ENCODE measurements around the gene ZG16.

The ZG16 gene

DNA sequence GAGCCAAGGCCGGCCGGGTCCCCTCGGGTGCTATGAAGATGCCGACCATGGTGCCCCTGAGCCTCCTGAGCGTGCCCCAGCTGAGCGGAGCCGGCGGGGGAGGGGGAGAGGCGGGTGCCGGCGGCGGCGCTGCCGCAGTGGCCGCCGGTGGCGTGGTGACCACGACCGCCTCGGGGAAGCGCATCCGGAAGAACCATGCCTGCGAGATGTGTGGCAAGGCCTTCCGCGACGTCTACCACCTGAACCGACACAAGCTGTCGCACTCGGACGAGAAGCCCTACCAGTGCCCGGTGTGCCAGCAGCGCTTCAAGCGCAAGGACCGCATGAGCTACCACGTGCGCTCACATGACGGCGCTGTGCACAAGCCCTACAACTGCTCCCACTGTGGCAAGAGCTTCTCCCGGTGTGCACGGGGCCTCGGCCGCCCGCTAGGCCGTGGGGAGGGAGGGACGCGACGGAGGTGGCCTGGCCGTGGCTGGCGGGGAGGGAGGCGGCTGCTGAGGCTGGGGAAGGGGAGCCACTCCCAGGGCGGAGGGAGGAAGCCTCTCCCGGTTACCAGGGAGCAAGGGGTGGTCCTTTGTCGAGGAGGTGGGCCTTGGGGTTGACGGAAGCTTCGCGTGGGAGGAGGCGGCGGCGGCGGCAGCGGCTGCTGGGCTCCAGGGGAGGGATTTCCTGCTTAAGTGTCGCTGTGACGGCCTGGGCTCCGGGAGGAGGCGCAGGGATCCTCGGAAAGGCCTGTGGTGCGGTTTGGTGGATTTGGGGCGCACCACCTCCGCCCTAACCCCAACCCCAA, 29.6 kb downstream of the ZG16 start:
- peak in 52 of 56 donors; percentile 42 to 96 (median 84) for DNase-seq

- no peak for DNase-seq
Measured at GRCh38 chr16:29808219-29808900, 30.3 kb downstream of the ZG16 start.

DNA sequence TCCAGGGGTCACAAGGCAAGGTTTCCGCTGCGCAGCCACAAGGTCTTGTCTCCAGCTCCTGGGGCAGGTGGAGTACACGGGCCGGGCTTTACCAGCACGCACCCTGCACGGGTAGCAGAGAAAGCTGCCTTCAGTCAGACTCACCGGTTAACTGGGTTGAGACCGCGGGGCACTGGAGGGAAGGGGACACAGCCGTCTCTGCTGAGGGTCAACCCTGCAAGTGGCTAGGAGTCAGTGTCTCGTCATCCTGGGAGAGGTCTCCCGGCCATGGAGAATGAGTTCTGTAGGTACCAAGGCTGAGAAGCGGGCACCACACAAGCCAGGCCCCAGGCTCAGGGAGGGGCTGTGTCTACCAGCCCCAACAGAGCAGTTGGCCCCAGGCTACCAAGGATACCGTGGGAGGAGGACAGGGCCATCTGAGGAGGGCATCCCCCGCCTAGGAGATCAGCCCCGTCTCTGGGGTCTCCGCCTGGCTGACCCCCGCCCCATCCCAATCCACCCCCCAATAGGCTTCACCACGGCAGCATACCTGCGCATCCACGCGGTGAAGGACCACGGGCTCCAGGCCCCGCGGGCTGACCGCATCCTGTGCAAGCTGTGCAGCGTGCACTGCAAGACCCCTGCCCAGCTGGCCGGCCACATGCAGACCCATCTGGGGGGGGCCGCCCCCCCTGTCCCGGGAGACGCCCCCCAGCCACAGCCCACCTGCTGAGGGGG, 31.1 kb downstream of the ZG16 start:
- DNase-seq: no peak

- DNase-seq: peak in 1 of 56 donors; percentile 17
Measured at GRCh38 chr16:29809850-29810698, 32.0 kb downstream of the ZG16 start.

- DNase-seq: no peak
Measured at GRCh38 chr16:29810699-29811169, 32.7 kb downstream of the ZG16 start.

DNA sequence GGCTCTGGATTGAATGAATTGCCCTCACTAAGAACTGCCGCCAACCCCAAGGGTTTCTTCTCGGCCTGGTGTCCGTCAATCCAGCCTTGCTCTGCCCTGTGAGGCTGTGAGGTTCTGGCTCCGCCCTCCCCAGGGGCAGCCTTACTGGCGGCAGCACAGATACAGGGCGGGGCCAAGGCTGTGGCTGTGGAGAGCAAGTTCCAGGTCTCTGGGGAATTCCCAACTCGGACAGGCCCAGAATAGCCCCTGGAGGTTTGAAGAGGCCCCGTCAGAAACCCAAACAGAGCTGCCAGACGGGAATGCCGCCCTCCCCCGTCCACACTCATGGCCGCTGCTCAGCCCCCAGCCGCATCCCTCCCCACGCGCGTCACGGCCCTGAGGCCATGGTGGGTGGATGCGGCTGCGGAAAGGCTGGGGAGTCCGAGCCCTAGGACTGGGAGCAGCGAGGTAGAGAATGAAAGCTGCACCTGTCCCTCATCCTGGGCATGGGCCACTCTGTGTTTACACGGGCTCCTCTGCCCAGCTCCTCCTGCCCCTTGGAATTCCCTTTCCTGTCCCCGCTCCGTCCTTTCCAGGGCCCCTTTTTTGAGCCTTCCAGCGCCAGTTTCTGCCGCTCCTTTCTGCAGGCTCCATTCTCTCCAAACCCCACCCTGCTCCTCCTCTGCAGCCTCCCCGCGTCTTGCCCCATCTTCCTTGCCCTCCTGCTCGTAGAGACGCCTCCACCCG, 33.3 kb downstream of the ZG16 start:
- peak in 55 of 56 donors; percentile 38 to 98 (median 87) for DNase-seq

DNA sequence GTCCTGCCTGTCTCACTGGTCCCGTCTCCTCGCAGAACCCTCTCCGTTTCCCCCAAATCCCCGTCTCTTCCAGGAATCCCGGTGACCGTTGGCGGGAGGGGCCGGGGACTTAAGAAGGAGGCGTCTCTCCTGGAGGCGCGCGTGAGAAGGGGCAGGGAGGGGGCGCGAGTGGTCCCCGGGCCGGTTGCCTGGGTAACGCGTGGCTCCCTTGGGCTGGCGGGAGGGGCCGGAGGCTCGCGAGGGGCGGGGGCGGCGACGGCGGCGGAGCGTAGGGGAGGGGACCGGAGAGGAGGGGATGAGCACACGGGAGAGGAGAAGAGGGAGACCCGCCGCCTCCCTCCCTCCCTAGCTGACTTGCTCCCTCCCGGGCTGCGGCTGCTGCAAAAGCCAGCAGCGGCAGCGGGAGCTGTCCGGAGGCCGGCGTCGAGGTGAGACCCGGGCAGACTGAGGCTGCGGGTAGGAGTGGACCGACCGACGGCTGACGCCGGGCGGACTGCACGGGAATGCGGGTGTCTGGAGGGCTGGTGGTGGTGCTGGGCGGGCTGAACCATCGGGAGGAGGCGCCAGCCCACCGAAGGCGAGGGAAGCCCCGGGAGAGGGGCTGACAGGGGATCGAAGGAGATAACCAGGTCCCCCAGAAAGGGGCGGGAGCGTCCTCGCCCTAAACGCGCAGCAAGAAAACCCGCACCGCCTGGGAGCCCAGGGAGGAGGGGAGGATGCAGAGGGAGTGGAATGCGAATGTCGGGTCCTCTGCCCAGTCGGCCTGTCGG, 34.0 kb downstream of the ZG16 start, which contains the start of gene PRRT2:
PRRT2 (plus strand) TSS at position 298 of the 770 bp plus-strand sequence. CDS start 862 bp downstream, outside the sequence.
- peak in 44 of 56 donors; percentile 33 to 86 (median 69) for DNase-seq

- DNase-seq: peak in 3 of 56 donors; percentile 25 to 48 (median 40)
Measured at GRCh38 chr16:29812754-29813643, 34.9 kb downstream of the ZG16 start.

- no peak for DNase-seq
Measured at GRCh38 chr16:29813644-29814562, 35.8 kb downstream of the ZG16 start.

DNA sequence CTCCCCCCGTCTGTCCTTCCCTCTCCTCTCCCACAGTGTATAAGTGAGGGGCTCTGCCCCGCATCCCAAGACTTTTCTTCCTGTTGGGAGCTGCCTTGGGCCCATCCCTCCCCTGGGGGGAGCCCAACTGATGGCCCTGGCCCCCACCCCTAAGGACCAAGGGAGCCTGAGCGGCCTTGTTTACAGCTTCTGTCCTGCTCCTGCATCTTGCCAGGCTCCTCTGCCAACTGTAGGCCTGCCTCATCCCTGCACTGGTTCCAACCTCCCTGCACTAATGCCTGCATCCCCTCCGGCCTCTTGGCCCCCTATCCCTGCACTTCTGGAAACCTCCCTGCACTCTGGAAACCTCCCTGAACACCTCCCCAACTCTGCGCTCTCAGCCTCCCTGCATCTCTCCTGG, 36.5 kb downstream of the ZG16 start:
- DNase-seq: no peak

DNA sequence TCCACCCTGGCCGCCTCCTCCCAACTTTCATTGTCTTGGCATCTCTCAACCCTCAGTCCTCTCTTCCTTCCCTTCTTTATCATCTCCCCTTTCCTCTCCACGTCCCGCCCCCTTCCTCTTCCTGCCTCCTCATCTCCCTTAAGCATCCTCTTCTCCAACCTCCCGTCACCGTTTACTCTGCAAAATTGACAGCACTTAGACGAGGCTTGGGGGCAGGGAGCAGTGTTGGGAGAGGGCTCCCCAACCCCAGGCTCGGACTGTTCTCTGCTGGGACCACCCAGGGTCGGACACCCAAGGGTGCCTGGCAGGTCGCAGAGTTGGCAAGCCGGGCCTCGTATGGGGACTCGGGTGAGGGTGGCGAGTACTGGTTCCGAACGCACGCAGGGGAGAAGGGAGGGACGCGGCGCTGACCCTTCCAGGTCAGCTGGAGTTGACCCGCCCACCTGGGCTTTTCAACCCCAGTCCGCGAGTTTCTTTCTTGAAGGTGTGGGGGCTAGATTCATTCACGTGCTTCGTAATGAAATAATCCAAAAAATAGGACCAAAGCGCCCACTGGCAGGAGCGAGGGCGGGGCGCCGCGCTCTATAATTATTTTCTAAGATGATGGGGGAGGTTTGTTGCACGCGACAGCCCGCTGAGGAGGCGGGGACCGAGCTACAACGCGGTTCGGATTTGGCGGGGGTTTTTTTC, 37.1 kb downstream of the ZG16 start:
- peak in 6 of 56 donors; percentile 6 to 70 (median 22) for DNase-seq

GRCh38 chr16:29815793-29816693, 38.0 kb downstream of the ZG16 start, which contains the start of gene PAGR1:
Gene PAGR1, plus strand, starts transcription at chr16:29816152. Its CDS starts 374 bp downstream, at chr16:29816526.
- DNase-seq: peak; percentile 76 to 99 (median 97)

GRCh38 chr16:29816694-29817441, 38.8 kb downstream of the ZG16 start:
- DNase-seq: peak in 25 of 56 donors; percentile 18 to 67 (median 48)

DNA sequence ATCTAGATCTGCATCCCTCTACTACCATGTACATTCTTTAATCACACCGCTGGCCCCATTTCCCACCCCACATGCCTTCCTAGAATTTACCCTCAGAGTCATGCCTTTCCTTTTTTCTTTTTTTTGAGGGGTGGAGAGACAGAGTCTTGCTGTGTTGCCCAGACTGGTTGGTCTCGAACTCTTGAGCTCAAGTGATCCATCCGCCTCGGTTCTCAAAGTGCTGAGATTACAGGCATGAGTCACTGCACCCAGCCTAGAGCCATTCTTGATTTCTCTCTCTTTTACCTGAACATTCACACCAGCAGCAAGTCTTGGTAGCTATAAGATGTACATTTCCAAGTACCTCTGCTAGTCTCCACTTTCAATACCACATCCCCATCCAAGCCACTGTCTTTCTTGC, 40.0 kb downstream of the ZG16 start:
- DNase-seq: no peak
